Panc1 (cell line): Measurements from ENCODE around the gene ANP32E. TPM values are rescaled to one million over a fixed set of nuclear protein-coding genes. Genes with fewer than 3 reads are reported as not detected.

Experiments used
- ATAC-seq: fragments of 200-7000 bp; cut with Tn5 transposase; 2 replicates; pipeline ENCODE4 v1.9.1; 2020; ENCODE audit warnings: mild to moderate bottlenecking, moderate library complexity
- BruUV-seq: library from RNA; stranded (reverse); fragments of 400-500 nt; replicated peaks from 2 replicates; lab custom pipeline; 2021; lab: Mats Ljungman, UMichigan
- CTCF ChIA-PET: fragments of 300-600 bp; sonication (Branson Sonifier 250); formaldehyde crosslinking; loops from one replicate; lab custom pipeline; 2022; ENCODE audit warnings: antibody characterized with exemption; lab: Charles Lee
- POLR2A ChIA-PET: fragments of 300-600 bp; sonication (Branson Sonifier 250); formaldehyde crosslinking; loops from one replicate; lab custom pipeline; 2022; ENCODE audit warnings: antibody characterized with exemption; lab: Charles Lee
- DNase-seq: peaks from one replicate; pipeline ENCODE4 v3.0.0-alpha.2; 2010; ENCODE audit warnings: low read depth, low spot score
- H3K27ac ChIP-seq: 2 replicates; pipeline ENCODE4 v1.5.1; 2011; ENCODE audit warnings: mild to moderate bottlenecking, low read length, inconsistent platforms
- H3K27me3 ChIP-seq: fragments of 200-500 bp; sonication (Bioruptor generic); 2 replicates; pipeline ENCODE4 v1.6.0; 2014; ENCODE audit warnings: low read length, inconsistent platforms; ENCODE audit not compliant: control insufficient read depth, insufficient read depth
- H3K36me3 ChIP-seq: fragments of 200-500 bp; sonication (Bioruptor generic); 2 replicates; pipeline ENCODE4 v1.5.1; 2014; ENCODE audit warnings: inconsistent platforms, mild to moderate bottlenecking, low read length, moderate library complexity; ENCODE audit not compliant: control insufficient read depth, insufficient read depth
- H3K4me1 ChIP-seq: 2 replicates; pipeline ENCODE4 v1.5.1; 2011; ENCODE audit warnings: inconsistent platforms, mild to moderate bottlenecking, low read length, moderate library complexity; ENCODE audit not compliant: control insufficient read depth, insufficient read depth
- H3K4me3 ChIP-seq, 2 experiments: 2 replicates each; pipeline ENCODE4 v1.5.1; 2011 to 2012; ENCODE audit warnings: low read depth in 2 of 2, low read length in 2 of 2, mild to moderate bottlenecking in 2 of 2, inconsistent platforms in 1 of 2, moderate library complexity in 1 of 2
- H3K9me3 ChIP-seq: fragments of 200-500 bp; sonication (Bioruptor generic); 2 replicates; pipeline ENCODE4 v1.5.1; 2014; ENCODE audit warnings: low read depth, mild to moderate bottlenecking, inconsistent platforms, low read length, moderate library complexity; ENCODE audit not compliant: control insufficient read depth, insufficient read depth
- CTCF ChIP-seq: fragments of 450-650 bp; IDR thresholded peaks from 2 replicates; pipeline ENCODE4 v1.5.1; 2017; ENCODE audit warnings: mild to moderate bottlenecking
- POLR2AphosphoS5 ChIP-seq: IDR thresholded peaks from 2 replicates; pipeline ENCODE4 v1.6.1; 2012; ENCODE audit warnings: mild to moderate bottlenecking, low read depth, low read length, moderate library complexity
- REST ChIP-seq, 2 experiments: IDR thresholded peaks; 2 replicates each; pipeline ENCODE4 v1.6.1; 2011 to 2012; ENCODE audit warnings: low read depth in 2 of 2, control low read depth in 1 of 2, low read length in 1 of 2, mild to moderate bottlenecking in 1 of 2, moderate library complexity in 1 of 2; ENCODE audit not compliant: insufficient read depth in 1 of 2
- SIN3A ChIP-seq: IDR thresholded peaks from 2 replicates; pipeline ENCODE4 v1.6.1; 2012; ENCODE audit warnings: low read depth, mild to moderate bottlenecking, low read length, moderate library complexity, borderline replicate concordance; ENCODE audit not compliant: insufficient read depth
- TCF7L2 ChIP-seq: IDR thresholded peaks from 2 replicates; pipeline ENCODE4 v1.6.1; 2011; ENCODE audit warnings: mild to moderate bottlenecking, low read depth, low read length, inconsistent platforms
- in situ Hi-C: cut with HindIII; loops from 2 replicates; pipeline ENCODE4 v1.10.0; 2016; ENCODE audit warnings: low sequenced_read_pairs, low pct_unique_long_range_greater_than_20kb
- intact Hi-C: fragments of 100-400 bp; cut with micrococcal nuclease; formaldehyde crosslinking; loops from one replicate; pipeline ENCODE4 v1.10.0; 2022; ENCODE audit not compliant: unreplicated experiment
- total RNA-seq: library from RNA; stranded (reverse); gene quantifications from one replicate; pipeline ENCODE4 v1.2.1, GENCODE V29; 2021; ENCODE audit not compliant: unreplicated experiment

Gene ANP32E
- total RNA-seq, 1 experiment from 2014 or later, result 66.2 TPM

GRCh38 chr1:150282558-150282958 lies 46.6 kb upstream of the ANP32E start:
- BruUV-seq, result no TSS peak
- ChIA-PET CTCF (interaction anchor here (0.7 kb wide), 1 partner anchor 37 kb away, joined by 6 read pairs; no protein-coding TSS in a partner anchor), POLR2A (no interaction called here)
- Histone ChIP-seq H3K27me3 (no peaks in the 10 kb centered on the region), H3K27ac (no peak overlapping the region), H3K9me3 (no peaks in the 10 kb centered on the region), H3K36me3 (no peaks in the 10 kb centered on the region), H3K4me1 (0 out of 2 replicates have a peak, but pooled peaks cover 4% of the 10 kb centered on the region), H3K4me3 (peak overlapping the region; percentile 45 to 72)
- intact Hi-C loops (no loop called here), in situ Hi-C loops (no loop called here)
- DNase-seq (no peak), ATAC-seq (peak; percentile 36)
- no peak for TF ChIP-seq REST (IDR thresholded peaks at IDR 0.05; ENCODE audit: insufficient read depth in 1 of 2, low read depth in 2 of 2, low read length in 1 of 2)
- TF ChIP-seq CTCF, result no peak

- no peak for TF ChIP-seq CTCF
- TF ChIP-seq POLR2AphosphoS5, result no peak
- TF ChIP-seq REST (IDR thresholded peaks at IDR 0.05; ENCODE audit: insufficient read depth in 1 of 2, low read depth in 2 of 2, low read length in 1 of 2), result no peak
- TF ChIP-seq SIN3A, result no peak
- peak; percentile 73; the same call in 1 of the 2 replicates for TF ChIP-seq TCF7L2
- H3K36me3 ChIP-seq, result no peaks in the 10 kb centered on the region
- H3K4me1 ChIP-seq, result 0 out of 2 replicates have a peak, but pooled peaks cover 4% of the 10 kb centered on the region
- ChIA-PET POLR2A (no interaction called here), CTCF (interaction anchor here (0.5 to 2.0 kb wide), 6 partner anchors 9 to 91 kb away, joined by 3 to 14 read pairs (median 4); partner anchors contain the start of gene C1orf54)
- ATAC-seq, result peak; percentile 91
- H3K4me3 ChIP-seq, result peak within 1 kb of the TSS; percentile 45 to 72
- H3K27me3 ChIP-seq, result no peaks in the 10 kb centered on the region
- intact Hi-C loops, result loop anchor here (1.0 kb wide), 1 partner anchor 27 kb away; no protein-coding TSS in a partner anchor
- BruUV-seq, result TSS peak; percentile 91
- in situ Hi-C loops, result no loop called here
- H3K9me3 ChIP-seq, result no peaks in the 10 kb centered on the region
- H3K27ac ChIP-seq, result peak within 1 kb of the TSS; percentile 88
- peak; percentile 94 for DNase-seq
Measured at GRCh38 chr1:150281758-150282557, 46.0 kb upstream of the ANP32E start, which contains the start of gene CIART. Gene CIART (plus strand): TSS chr1:150282554. CDS start chr1:150283268, 714 bp downstream.
